Fibroblast of the aortic adventitia (primary cell): ENCODE results near the gene CELF6. TPM values are rescaled to one million over a fixed set of nuclear protein-coding genes. Genes with fewer than 3 reads are reported as not detected.

Experiments used
- DNase-seq: peaks from one replicate; pipeline ENCODE4 v3.0.0-alpha.2; 2010; ENCODE audit warnings: low read depth
- H3K4me3 ChIP-seq: 2 replicates; pipeline ENCODE4 v1.5.1; 2011; ENCODE audit warnings: low read depth, mild to moderate bottlenecking, control low read depth, low read length, moderate library complexity
- total RNA-seq: library from RNA; depleted of rRNA; stranded (reverse); fragments of >200 nt; gene quantifications from 2 replicates; pipeline ENCODE4 v1.2.3, GENCODE V29; 2012; ENCODE audit warnings: low replicate concordance
- TF ChIP-seq, protein P1 (sequence below): IDR thresholded peaks from 2 replicates; pipeline ENCODE4 v1.5.1; 2011; ENCODE audit warnings: mild to moderate bottlenecking, low read length, control low read depth, inconsistent platforms; ENCODE audit not compliant: insufficient read depth

Gene CELF6
- total RNA-seq, 1 donor, result 0.18 TPM

DNA sequence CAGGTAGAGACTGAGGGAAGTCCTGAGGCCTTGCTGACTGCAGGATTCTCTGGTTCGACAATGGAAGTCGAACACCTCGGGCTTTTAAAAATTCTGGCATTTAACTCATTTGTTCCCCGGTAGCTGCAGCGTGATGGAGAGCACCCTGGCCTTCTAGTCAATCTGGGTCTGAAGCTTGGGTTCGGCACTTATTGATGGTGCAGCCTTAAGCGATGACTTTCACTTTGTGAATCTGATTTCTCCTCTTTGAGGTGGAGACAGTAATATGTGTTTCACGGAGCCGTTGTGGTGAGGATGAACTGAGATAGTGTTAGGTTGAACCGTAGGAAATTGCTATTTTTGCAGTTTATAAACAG lies 47.0 kb downstream of the CELF6 start:
- DNase-seq, result no peak
- peak overlapping the region; percentile 83 for H3K4me3 ChIP-seq
- TF ChIP-seq, protein P1, sequence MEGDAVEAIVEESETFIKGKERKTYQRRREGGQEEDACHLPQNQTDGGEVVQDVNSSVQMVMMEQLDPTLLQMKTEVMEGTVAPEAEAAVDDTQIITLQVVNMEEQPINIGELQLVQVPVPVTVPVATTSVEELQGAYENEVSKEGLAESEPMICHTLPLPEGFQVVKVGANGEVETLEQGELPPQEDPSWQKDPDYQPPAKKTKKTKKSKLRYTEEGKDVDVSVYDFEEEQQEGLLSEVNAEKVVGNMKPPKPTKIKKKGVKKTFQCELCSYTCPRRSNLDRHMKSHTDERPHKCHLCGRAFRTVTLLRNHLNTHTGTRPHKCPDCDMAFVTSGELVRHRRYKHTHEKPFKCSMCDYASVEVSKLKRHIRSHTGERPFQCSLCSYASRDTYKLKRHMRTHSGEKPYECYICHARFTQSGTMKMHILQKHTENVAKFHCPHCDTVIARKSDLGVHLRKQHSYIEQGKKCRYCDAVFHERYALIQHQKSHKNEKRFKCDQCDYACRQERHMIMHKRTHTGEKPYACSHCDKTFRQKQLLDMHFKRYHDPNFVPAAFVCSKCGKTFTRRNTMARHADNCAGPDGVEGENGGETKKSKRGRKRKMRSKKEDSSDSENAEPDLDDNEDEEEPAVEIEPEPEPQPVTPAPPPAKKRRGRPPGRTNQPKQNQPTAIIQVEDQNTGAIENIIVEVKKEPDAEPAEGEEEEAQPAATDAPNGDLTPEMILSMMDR, result no peak

DNA sequence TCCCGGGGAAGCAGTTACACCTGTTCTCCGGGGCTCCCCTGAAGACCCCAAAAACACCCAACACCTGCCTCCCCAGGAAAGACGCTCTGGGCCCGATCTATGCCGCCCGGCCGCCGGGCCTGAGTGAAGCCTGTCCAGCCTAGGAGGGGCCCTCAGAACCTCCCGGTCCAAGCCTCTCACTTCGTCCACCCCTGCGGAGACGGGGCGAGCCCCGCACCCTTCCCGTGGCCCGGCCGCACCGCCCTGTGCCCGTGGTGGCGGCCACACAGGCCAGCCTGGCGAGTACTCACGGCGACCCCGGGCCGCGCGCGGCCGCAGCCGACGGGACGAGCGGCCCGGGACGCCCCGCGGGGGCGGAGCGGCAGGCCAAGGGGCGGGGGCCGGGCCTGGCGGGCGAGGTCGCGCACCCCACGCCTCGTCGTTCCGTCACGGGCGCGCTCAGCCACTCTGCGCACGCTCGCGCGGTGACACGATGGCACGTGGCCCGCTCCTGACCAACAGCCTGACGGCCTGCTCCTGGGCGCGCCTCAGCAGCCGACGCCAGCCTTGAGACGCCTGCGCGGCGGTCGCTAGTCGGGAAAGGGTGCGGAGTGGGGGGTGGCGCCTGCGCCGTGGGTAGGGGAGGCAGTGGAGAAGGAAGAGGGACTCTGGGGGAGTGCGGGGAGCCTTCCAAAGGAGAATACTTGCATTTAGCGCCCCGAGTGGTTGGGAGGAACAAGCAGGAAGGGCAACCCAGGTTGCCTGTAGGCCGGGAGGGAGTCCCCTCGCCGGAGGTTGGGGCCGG lies 47.6 kb downstream of the CELF6 start, which contains the start of gene PARP6:
TSS of gene PARP6 (minus strand) at position 342 of the 784 bp plus-strand sequence. CDS start 5,077 bp downstream, outside the sequence.
- peak; percentile 97 for DNase-seq
- H3K4me3 ChIP-seq, result peak within 1 kb of the TSS; percentile 83
- TF ChIP-seq, protein P1, result peak; percentile 69

DNA sequence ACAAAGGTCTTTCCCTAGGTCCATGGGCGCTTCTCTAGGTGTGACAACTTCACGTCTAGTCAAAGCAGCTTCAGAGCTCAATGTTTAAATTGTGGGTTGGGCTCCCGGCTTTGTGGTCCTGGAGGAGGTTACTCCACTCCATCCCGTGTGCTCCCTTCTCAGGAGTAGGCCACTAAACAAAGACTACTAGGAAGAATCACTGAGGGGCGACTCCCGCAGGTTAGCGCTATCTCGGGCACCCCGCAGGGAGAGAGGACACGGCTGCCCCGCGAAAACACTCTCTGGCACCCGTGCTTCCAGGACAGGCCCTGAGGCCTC lies 48.1 kb downstream of the CELF6 start:
- peak overlapping the region; percentile 83 for H3K4me3 ChIP-seq
- TF ChIP-seq, protein P1, result no peak
- peak; percentile 26 for DNase-seq

DNA sequence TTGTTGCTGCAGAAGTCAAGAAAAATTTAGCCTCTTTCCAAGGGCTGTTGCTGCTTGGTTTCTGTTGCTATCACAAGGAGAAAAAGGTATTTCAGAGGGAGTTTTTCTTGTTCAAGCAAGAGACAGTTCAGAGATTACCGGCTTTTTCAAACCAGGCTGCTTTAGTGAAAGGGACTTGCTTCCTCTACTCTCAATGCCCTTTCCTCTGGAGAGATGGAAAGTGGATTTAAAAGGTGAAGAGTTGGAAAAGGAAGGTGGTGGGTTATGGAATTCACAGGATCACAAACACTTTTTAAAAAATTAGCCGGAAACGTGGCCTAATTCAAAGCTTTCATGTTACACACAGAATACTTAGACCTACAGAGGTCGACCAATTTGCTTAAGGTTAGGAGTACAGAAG lies 48.7 kb downstream of the CELF6 start:
- TF ChIP-seq, protein P1, result no peak
- peak overlapping the region; percentile 83 for H3K4me3 ChIP-seq
- peak; percentile 5 for DNase-seq

DNA sequence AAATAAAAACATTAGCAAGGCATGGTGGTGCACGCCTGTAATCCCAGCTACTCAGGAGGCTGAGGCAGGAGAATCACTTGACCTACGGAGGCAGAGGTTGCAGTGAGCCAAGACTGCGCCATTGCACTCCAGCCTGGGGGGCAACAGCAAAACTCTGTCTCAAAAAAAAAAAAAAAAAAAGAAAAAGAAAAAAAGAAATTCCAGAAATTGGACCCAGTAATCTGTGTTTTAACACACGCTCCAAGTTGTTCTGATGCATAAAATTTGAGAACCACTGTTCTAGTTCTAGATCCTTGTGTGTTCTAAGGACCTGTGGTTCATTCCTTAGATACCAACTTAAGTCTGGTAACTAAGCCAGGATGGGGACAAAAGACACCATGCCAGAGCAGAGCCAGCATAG lies 50.2 kb downstream of the CELF6 start:
- TF ChIP-seq, protein P1, result no peak
- H3K4me3 ChIP-seq, result no peak overlapping the region
- no peak for DNase-seq

DNA sequence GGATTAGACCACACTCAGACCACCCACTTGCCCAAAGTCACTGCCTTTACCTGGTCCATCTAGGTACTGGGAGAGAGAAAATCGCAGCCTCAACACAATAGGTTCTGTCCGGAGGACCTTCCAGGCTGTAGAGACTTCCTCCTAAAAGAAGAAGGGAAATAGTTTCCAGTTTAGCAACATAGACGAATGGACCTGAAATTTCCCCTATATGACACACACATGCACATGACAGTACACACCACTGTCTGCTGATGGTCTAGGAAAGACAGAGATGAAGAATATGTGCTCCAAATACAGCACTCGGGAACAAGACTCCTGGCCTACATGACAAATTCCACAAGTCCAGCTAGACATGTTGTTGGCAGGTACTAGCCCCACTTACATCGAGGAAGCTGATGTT lies 54.9 kb downstream of the CELF6 start:
- TF ChIP-seq, protein P1, result no peak
- H3K4me3 ChIP-seq, result no peak overlapping the region
- DNase-seq, result no peak
